Measurements from ENCODE around the gene D2HGDH.
A peak's percentile ranks its signal among the peaks of the same experiment; 100 is the strongest.
"Not testable (repeated sequence)": the region's sequence is repeated elsewhere in the genome, so short reads cannot be mapped to it uniquely, and the experiment has no call there.

D2HGDH gene

GRCh38 chr2:241815477-241816430 lies 81.3 kb downstream of the D2HGDH start:
- ChIA-PET CTCF (no interaction called here), POLR2A (no interaction called here)
- no peaks in the 10 kb centered on the region for H3K9me3 ChIP-seq (ENCODE audit: control extremely low read depth in 1 of 5, control insufficient read depth in 4 of 5, insufficient read depth in 2 of 5, low read depth in 1 of 5, low read length in 4 of 5)
- no peaks in the 10 kb centered on the region for H3K36me3 ChIP-seq (ENCODE audit: control insufficient read depth in 4 of 4, insufficient read depth in 4 of 4, low read length in 3 of 4)
- DNase-seq, result no peak
- no peak overlapping the region for H3K27ac ChIP-seq (ENCODE audit: insufficient read depth in 1 of 2, low read depth in 1 of 2, low read length in 2 of 2, poor library complexity in 1 of 2, severe bottlenecking in 2 of 2)
- 92% methylated on average over 45 of the region's 48 CpGs for WGBS (ENCODE audit: insufficient coverage)
- peaks cover 0 to 43% (median 20%) of the 10 kb centered on the region in 4 experiments for H3K4me1 ChIP-seq (ENCODE audit: control extremely low read depth in 1 of 4, control insufficient read depth in 4 of 4, insufficient read depth in 4 of 4, low read length in 3 of 4)
- H3K27me3 ChIP-seq (replicated peaks in 2 of 5; ENCODE audit: control insufficient read depth in 4 of 5, insufficient read depth in 5 of 5, low read length in 4 of 5), result peaks cover 0 to 2% (median 0%) of the 10 kb centered on the region in 5 experiments
- no peak overlapping the region for H3K4me3 ChIP-seq (ENCODE audit: control insufficient read depth in 1 of 7, extremely low read depth in 1 of 7, insufficient read depth in 4 of 7, low read depth in 2 of 7, low read length in 6 of 7)

GRCh38 chr2:241816431-241817121 lies 82.1 kb downstream of the D2HGDH start:
- POLR2A ChIA-PET, result no interaction called here
- CTCF ChIA-PET, result interaction anchor here (0.7 kb wide), 1 partner anchor 34 kb away, joined by 3 read pairs; no protein-coding TSS in a partner anchor
- peaks cover 0 to 2% (median 0%) of the 10 kb centered on the region in 5 experiments for H3K27me3 ChIP-seq (replicated peaks in 2 of 5; ENCODE audit: control insufficient read depth in 4 of 5, insufficient read depth in 5 of 5, low read length in 4 of 5)

GRCh38 chr2:241817126-241817820 lies 82.8 kb downstream of the D2HGDH start:
- Histone ChIP-seq H3K27ac (ENCODE audit: insufficient read depth in 1 of 2, low read depth in 1 of 2, low read length in 2 of 2, poor library complexity in 1 of 2, severe bottlenecking in 2 of 2) (no peak overlapping the region), H3K36me3 (ENCODE audit: control insufficient read depth in 4 of 4, insufficient read depth in 4 of 4, low read length in 3 of 4) (no peaks in the 10 kb centered on the region), H3K9me3 (ENCODE audit: control extremely low read depth in 1 of 5, control insufficient read depth in 4 of 5, insufficient read depth in 2 of 5, low read depth in 1 of 5, low read length in 4 of 5) (no peaks in the 10 kb centered on the region), H3K4me3 (ENCODE audit: control insufficient read depth in 1 of 7, extremely low read depth in 1 of 7, insufficient read depth in 4 of 7, low read depth in 2 of 7, low read length in 6 of 7) (peak overlapping the region in 3 of 7 experiments; percentile 28 to 59 (median 36)), H3K27me3 (replicated peaks in 2 of 5; ENCODE audit: control insufficient read depth in 4 of 5, insufficient read depth in 5 of 5, low read length in 4 of 5) (peaks cover 0 to 2% (median 0%) of the 10 kb centered on the region in 5 experiments), H3K4me1 (ENCODE audit: control extremely low read depth in 1 of 4, control insufficient read depth in 4 of 4, insufficient read depth in 4 of 4, low read length in 3 of 4) (peaks cover 0 to 57% (median 26%) of the 10 kb centered on the region in 4 experiments)
- peak in 1 of 3 donors; percentile 36 for DNase-seq
- CTCF ChIA-PET, result interaction anchor here (0.7 kb wide), 1 partner anchor 33 kb away, joined by 3 read pairs; no protein-coding TSS in a partner anchor
- 13% methylated on average over 11 of the region's 16 CpGs for WGBS (ENCODE audit: insufficient coverage)
- POLR2A ChIA-PET, result no interaction called here

More at GRCh38 chr2:241816431-241817121, 82.1 kb downstream of the D2HGDH start:
- WGBS (ENCODE audit: insufficient coverage), result 91% methylated on average over 26 of the region's 33 CpGs
- Histone ChIP-seq H3K36me3 (ENCODE audit: control insufficient read depth in 4 of 4, insufficient read depth in 4 of 4, low read length in 3 of 4) (no peaks in the 10 kb centered on the region), H3K9me3 (ENCODE audit: control extremely low read depth in 1 of 5, control insufficient read depth in 4 of 5, insufficient read depth in 2 of 5, low read depth in 1 of 5, low read length in 4 of 5) (no peaks in the 10 kb centered on the region), H3K27ac (ENCODE audit: insufficient read depth in 1 of 2, low read depth in 1 of 2, low read length in 2 of 2, poor library complexity in 1 of 2, severe bottlenecking in 2 of 2) (no peak overlapping the region), H3K4me3 (ENCODE audit: control insufficient read depth in 1 of 7, extremely low read depth in 1 of 7, insufficient read depth in 4 of 7, low read depth in 2 of 7, low read length in 6 of 7) (no peak overlapping the region), H3K4me1 (ENCODE audit: control extremely low read depth in 1 of 4, control insufficient read depth in 4 of 4, insufficient read depth in 4 of 4, low read length in 3 of 4) (peaks cover 0 to 50% (median 22%) of the 10 kb centered on the region in 4 experiments)
- no peak for DNase-seq

- H3K9me3 ChIP-seq (ENCODE audit: control extremely low read depth in 1 of 5, control insufficient read depth in 4 of 5, insufficient read depth in 2 of 5, low read depth in 1 of 5, low read length in 4 of 5); H3K4me3 ChIP-seq (ENCODE audit: control insufficient read depth in 1 of 7, extremely low read depth in 1 of 7, insufficient read depth in 4 of 7, low read depth in 2 of 7, low read length in 6 of 7); POLR2A ChIA-PET; H3K27me3 ChIP-seq (replicated peaks in 2 of 5; ENCODE audit: control insufficient read depth in 4 of 5, insufficient read depth in 5 of 5, low read length in 4 of 5); DNase-seq; H3K36me3 ChIP-seq (ENCODE audit: control insufficient read depth in 4 of 4, insufficient read depth in 4 of 4, low read length in 3 of 4); CTCF ChIA-PET; H3K27ac ChIP-seq (ENCODE audit: insufficient read depth in 1 of 2, low read depth in 1 of 2, low read length in 2 of 2, poor library complexity in 1 of 2, severe bottlenecking in 2 of 2): not testable (repeated sequence)
- 70% methylated on average over 8 of the region's 10 CpGs for WGBS (ENCODE audit: insufficient coverage)
- peaks cover 0 to 57% (median 26%) of the 10 kb centered on the region in 4 experiments for H3K4me1 ChIP-seq (ENCODE audit: control extremely low read depth in 1 of 4, control insufficient read depth in 4 of 4, insufficient read depth in 4 of 4, low read length in 3 of 4)
These were observed 83.4 kb downstream of the D2HGDH start for GRCh38 chr2:241817821-241818215.
